ENCODE results near the gene SLC16A13.
"Not testable (repeated sequence)": the region's sequence is repeated elsewhere in the genome, so short reads cannot be mapped to it uniquely, and the experiment has no call there.

The SLC16A13 gene, protein sequence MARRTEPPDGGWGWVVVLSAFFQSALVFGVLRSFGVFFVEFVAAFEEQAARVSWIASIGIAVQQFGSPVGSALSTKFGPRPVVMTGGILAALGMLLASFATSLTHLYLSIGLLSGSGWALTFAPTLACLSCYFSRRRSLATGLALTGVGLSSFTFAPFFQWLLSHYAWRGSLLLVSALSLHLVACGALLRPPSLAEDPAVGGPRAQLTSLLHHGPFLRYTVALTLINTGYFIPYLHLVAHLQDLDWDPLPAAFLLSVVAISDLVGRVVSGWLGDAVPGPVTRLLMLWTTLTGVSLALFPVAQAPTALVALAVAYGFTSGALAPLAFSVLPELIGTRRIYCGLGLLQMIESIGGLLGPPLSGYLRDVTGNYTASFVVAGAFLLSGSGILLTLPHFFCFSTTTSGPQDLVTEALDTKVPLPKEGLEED

DNA sequence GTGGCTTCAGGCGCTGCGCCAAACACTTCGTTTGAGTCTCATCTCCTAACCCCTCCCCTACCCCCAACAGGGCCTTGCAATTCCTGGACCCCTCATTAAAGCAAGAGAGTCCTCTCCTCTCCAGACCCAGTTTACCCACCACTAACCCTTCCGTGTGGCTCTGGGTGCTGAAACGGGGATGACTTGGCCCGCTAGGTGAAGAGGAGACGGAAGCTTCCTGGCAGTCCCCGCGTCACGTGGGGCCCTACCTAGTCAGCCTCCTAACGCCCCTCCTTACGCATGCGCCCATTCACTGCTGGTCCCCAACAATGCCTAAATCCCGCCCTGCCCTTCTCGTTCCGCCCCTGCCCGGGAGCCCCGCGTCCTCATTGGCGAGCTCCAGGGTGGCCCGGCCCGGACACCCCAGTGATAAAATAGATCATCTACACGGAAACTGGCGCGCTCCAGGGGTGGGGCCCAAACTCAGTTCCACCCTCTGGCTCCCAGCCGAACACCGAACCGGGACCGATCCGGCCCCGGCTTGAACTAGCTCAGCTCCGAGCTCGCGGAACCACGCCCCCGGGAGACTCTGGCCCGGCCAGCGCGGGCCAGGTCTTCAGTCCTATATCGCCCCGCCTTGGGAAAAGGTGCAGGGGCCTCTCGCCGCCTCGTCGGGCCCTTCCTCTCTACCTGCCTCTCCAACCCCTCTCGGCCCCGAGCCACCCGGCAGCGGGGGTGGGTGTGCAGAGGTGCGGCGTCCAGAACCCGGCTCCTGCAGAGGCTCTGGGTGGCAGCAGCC, at the start of gene SLC16A13:
Gene SLC16A13, plus strand, starts transcription at position 425 of the 778 bp plus-strand sequence. CDS start 368 bp downstream, outside the sequence.
- DNase-seq = peak; percentile 97

DNA sequence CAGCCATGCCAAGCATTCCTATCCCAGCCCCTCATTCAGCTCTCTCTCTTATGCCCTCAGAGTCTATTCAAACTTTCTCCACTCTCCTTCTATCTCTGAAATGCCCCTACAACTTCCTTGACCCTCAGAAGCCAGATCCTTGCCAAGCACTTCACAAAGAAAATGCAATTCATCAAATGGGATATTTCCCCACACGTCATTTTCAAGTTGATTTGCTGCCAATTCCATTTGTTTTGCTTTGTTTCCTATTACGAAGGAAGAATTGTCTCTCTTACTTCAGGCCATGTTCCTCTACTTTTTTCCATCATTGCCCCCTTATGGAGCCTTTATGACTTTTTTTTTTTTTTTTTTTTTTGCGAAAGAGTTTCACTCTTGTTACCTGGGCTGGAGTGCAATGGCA, 49.1 kb upstream of the SLC16A13 start:
- DNase-seq = no peak

- DNase-seq = no peak
Measured at GRCh38 chr17:6989779-6990178, 46.0 kb upstream of the SLC16A13 start.

- DNase-seq = not testable (repeated sequence)
Measured at GRCh38 chr17:6993613-6994056, 42.2 kb upstream of the SLC16A13 start.

DNA sequence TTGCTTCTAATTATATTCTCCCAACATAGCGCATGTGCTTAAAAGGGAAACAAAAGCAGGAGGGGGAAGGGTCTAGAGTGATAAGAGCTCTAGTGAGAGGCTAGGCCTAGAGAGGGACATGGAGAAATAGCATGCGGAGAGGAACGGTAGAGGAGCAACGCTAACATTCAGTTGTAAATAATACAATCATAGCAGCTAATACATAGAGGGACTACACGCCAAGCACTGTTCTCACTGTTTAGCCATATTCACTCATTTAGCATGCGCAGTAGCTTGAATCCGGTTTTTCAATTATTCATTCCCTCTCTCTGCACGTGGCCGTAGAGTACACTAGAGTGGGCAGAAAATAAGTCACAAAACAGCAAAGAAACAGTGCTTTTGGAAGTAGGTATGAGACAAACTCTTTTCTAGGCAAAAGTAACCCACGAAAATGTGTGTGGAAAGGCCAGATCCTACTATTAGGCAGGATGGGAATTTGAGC, 41.7 kb upstream of the SLC16A13 start:
- DNase-seq = no peak

DNA sequence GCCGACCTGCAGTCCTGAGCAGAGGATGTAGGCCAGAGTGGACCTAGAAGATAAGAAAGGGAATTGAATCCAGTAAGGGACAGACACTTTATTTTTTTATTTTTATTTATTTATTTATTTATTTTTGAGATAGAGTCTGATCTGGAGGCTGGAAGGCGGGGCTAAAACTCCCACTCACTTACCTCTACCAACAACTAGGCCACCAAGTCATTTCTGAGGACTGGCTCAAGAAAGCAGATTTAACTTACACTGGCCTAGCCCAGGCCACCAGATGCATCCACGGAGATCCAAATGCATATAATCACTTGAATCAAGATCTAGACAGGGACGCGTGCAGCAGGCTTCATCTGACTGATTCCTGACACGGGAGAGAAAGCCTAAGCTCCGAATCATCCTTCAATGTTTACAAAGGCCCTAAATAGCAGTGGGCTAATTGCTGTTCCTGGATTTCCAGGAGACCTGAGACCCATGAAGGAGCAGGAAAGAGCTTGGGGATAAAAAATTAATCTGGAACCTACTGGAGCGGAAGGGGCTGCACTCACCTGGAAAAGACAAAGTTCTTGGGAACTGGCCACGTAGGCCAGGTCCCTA, 41.1 kb upstream of the SLC16A13 start:
- no peak for DNase-seq

DNA sequence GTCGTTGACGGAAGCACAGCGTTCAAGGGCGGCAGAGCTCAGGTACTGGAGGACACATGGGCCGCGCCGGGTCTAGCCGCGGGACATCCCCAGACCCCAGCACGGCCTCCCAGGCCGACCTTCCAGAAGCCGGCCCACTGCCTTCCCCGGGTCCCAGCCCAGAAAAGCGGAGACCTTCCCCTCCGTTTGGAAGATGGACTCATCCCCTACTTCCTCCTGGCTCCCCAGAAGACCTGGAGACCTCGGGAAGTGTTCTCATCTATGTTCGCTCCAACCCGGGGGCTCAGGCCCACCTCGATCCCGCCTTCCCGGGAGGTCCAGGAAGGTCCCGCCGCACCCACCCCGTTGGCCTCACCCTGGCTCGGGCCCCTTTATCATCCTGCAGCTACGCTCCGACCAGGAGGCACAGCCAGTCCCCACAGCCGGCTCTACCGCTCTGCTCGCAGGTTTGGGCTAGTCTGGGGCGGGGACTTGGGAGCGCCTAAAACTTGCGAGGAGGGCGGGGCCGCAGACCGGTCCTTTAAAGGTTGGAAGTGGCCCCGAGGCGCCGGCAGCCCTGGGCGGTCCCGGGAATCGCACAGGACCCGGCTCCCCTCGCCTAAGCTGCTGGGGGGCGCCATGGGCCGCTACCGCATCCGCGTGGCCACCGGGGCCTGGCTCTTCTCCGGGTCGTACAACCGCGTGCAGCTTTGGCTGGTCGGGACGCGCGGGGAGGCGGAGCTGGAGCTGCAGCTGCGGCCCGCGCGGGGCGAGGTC, 40.1 kb upstream of the SLC16A13 start, which contains the start of gene ALOX12:
Gene ALOX12, plus strand, starts transcription at position 550 of the 756 bp plus-strand sequence. Its CDS starts 69 bp downstream, at position 619.
- DNase-seq = peak; percentile 57

DNA sequence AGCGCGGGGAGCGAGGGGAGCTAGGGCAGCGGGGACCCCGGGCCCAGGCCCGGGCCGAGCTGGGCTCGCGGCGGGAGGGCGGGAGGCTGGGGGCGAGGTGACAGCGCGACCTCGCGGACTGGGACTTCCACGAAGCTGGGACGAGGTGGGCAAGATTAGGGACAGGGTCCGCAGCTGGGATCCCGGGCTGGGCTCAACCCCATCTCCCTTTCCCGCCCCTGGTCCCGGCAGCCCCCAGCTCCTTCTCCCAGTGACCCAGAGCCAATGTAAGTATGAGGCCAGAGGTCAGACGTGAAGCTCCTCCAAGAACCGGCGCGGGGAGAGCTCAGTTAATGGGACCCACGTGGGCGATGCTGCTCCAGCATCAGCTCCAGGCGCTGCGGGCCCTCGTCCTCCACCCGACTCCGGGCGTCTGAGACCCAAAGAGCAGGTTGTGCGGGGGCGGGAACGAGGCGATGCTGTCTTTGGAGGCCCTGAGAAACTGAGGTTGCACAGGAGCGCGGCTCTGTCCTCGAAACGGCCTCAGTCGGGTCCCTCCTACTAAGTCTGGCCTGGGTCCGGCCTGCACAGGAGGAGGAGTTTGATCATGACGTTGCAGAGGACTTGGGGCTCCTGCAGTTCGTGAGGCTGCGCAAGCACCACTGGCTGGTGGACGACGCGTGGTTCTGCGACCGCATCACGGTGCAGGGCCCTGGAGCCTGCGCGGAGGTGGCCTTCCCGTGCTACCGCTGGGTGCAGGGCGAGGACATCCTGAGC, 39.4 kb upstream of the SLC16A13 start:
- peak; percentile 35 for DNase-seq

DNA sequence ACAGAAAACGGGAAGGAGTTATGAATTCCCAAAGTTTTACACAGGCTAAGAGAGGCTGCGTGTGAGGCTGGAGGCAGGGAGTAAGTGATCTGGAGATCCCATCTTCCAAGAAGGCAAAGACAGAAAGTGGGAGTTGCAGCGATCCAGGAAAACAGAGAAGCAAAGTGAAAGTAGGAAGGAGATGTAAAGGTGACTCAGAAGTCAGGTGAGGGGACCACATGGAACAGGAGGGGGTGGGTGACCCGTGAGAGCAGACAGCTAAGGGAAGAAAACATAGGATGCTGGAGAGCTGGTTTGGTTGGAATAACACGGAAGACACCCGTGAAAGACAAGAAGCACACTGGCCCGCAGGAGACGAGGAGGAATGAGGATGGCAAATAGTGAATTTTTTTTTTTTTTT, 38.6 kb upstream of the SLC16A13 start:
- no peak for DNase-seq

- DNase-seq = no peak
Measured at GRCh38 chr17:6998855-6999508, 36.8 kb upstream of the SLC16A13 start.

GRCh38 chr17:7001318-7001961, 34.4 kb upstream of the SLC16A13 start:
- DNase-seq = peak; percentile 36

DNA sequence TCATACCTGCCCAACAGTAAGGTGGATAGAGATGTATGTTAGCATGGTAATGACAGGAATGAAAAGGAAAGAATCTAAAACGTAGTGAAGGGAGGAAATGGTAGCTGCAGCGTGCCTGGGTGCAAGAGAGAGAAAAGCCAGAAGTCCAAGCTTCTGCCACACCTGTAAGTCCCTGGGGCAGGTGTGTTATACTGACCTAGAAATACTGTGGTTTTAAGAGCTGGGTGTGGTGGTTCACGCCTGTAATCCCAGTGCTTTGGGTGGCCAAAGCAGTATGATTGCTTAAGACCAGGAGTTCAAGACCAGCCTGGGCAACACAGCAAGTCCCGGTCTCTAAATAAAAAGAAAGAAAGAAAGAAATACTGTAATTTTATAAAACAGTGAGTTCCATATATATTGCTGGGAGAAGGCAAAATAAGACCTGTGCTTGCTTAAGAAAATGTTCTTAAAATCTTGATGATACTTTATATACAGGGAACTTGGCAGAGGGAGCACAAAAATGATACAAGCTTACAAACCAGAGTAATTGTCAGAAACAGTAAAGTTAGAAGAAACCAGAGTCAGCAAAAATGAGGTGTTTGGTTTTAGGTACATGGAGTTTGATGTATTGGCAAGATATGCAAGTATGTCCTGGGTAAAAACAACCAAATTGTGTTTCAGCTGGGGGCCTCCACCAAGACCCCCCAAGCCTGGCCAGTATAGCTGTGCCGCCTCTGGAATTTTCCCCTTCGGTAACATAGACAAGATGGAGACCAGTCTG, 33.3 kb upstream of the SLC16A13 start:
- no peak for DNase-seq

DNA sequence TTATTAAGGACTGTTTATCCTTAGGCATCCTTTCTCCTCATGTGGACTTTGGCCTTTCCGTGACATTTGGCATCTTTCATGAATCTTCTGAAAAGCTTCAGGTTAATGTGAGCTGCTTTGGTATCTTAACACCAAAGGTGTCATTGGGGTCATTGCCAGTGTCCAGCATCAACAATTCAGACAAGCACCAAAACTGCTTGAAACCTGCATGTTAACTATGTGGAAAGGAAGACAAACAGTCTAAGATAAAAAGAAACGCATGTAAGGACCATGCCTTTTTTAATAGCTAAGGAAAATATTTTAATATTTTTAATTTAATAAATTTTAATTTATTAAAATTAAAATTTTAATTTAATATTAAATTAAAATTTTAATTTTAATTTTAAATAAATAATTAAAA, 32.1 kb upstream of the SLC16A13 start:
- DNase-seq = peak; percentile 30

DNA sequence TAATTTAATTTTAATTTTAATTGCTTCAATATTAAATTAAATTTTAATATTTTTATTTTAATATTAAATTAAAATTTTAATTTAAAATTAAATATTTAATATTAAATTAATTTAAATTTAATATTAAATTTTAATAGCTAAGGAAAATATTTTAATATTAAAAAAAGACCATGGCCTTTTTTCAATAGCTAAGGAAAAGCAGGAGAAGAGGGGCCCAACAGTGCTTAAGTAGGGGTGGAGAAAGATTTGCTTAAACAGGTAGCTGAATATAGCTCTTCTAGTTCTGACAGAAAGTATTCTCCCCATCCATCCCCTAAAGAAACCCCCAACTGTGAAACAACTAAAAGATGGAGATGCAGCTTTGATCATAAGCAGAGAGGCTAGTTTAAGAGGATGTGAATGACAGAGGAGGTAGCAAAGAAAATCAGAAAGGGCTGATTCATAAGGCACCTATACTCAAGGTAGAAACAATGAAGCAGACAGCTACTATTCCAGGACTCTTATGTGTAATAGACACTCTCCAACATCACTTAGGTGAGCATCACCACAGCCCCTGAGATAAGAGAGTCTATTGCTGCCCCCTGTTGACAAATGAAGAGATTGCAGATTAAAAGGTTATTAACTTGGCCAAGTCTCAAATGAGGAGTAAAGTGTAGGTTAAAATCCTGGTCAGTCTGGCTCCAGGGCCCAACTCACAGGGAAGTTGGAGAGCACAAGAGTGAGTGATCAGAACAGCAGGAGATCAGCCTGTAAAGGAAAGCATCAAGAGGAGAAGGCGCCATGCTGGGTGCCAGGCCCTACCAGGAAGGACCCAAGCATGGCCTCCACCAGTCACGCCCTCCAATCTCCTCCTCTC, 31.2 kb upstream of the SLC16A13 start:
- peak; percentile 95 for DNase-seq

DNA sequence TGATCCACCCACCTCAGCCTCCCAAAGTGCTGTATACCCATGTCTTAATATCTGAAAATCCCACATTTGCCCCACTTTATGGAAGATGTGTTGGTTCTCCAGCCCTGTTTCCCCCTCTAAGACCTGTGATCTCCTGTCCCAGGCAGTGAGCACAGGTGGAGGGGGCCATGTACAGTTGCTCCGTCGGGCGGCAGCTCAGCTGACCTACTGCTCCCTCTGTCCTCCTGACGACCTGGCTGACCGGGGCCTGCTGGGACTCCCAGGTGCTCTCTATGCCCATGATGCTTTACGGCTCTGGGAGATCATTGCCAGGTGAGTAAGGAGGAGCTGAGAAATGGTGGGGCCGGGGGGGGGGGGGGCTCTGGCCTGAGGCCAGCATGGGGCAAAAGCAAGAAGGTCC, 30.1 kb upstream of the SLC16A13 start:
- DNase-seq = no peak

DNA sequence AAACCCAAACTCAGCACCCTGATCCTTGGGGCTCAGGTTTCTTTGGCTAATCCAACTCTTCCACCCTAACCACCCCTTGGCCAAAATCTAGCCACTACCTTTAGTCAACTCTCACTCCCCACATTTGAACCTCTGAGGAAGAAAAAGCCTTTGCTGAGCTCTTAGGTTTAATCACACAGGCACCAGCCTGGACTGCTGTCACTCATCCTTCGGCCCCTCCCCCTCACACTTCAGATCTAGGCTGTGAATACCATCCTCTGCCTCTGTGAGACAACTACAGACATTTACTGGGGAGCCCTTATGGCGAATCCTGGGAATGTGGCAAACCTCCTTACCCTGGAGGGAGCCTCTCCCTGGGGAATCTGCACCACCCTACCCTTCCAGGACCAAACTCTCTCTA, 28.7 kb upstream of the SLC16A13 start:
- no peak for DNase-seq

GRCh38 chr17:7010523-7010922, 25.3 kb upstream of the SLC16A13 start:
- no peak for DNase-seq

GRCh38 chr17:7011415-7011814, 24.4 kb upstream of the SLC16A13 start:
- no peak for DNase-seq

DNA sequence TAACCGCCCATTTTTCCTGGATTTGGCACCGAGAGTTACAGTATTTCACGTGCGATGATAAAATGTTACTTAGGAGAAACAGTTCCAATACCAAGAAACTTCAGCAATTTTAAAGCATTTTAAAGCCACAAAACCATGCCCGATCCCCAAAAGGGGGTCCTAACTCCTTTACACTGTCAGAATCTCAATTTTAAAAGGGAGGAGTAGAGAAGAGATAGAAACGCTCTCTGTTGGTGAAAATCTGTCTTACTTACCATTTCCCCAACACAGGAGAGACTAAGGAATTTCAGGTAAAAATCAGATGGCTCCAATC, 23.9 kb upstream of the SLC16A13 start:
- DNase-seq = no peak
